ENCODE measurements around the gene CD4. TPM values are rescaled to one million over a fixed set of nuclear protein-coding genes. Genes with fewer than 3 reads are reported as not detected.

The CD4 gene
- total RNA-seq, 4 donors from 2014 or later = 3.5 to 8.1 (median 3.9) TPM

DNA sequence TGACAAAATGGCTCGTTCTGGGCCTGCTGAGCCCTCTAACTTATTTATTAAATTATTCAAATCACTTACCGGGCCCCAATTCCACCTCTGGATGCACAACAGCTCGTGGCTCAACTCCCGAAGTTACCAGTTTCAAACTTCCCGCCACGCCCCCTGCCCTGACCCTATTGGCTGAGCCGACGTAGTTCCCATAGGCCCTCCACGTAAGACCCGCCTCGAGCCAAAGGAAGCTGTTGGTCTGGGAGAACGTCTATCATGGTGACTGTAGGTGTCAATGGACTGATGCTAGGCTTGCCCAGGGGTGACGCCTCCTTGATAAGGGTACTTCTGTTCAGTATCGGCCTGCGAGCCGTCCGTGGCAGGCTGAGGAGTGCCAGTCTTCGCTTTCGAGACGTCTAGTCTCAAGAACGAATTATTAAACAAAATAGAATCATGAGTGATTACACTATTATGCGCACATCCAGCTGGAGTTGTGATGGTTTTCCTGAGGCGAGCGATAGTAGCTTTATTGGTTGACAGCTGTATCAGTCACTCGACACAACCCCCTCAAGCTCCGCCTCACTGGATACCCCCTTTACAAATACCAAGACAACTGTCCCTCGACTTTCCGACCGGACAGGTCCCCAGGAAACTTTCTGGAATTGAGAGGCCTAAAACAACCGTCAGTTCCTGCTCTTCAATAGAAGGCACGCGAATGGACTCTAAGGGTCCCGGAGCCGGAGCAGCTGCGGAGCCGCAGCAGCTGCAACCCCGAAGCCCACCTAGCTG is 62.0 kb downstream of the CD4 start, which contains the start of gene CDCA3:
Gene CDCA3 (minus strand): TSS at position 134 of the 768 bp plus-strand sequence. CDS start 334 bp downstream, outside the sequence.
- no peaks in the 10 kb centered on the region for H3K9me3 ChIP-seq
- peaks cover 10 to 12% of the 10 kb centered on the region in 2 donors for H3K4me1 ChIP-seq
- 0 to 1% methylated on average over 29 to 30 of the region's 37 CpGs for WGBS, 2 donors
- peak within 1 kb of the TSS; percentile 76 to 96 (median 90) for H3K27ac ChIP-seq
- TF ChIP-seq, protein P1, sequence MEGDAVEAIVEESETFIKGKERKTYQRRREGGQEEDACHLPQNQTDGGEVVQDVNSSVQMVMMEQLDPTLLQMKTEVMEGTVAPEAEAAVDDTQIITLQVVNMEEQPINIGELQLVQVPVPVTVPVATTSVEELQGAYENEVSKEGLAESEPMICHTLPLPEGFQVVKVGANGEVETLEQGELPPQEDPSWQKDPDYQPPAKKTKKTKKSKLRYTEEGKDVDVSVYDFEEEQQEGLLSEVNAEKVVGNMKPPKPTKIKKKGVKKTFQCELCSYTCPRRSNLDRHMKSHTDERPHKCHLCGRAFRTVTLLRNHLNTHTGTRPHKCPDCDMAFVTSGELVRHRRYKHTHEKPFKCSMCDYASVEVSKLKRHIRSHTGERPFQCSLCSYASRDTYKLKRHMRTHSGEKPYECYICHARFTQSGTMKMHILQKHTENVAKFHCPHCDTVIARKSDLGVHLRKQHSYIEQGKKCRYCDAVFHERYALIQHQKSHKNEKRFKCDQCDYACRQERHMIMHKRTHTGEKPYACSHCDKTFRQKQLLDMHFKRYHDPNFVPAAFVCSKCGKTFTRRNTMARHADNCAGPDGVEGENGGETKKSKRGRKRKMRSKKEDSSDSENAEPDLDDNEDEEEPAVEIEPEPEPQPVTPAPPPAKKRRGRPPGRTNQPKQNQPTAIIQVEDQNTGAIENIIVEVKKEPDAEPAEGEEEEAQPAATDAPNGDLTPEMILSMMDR (IDR thresholded peaks at IDR 0.05) = no peak
- TF ChIP-seq POLR2A (IDR thresholded peaks at IDR 0.05) = peak in 1 of 2 donors; percentile 86
- no peaks in the 10 kb centered on the region for H3K27me3 ChIP-seq
- peak within 1 kb of the TSS; percentile 9 to 55 (median 24) for H3K4me3 ChIP-seq (replicated peaks in 1 of 3)
- intact Hi-C loops (cut with DNase I) = no loop called here
- H3K36me3 ChIP-seq = peaks cover 8 to 9% of the 10 kb centered on the region in 2 donors
- peak; percentile 97 for DNase-seq

DNA sequence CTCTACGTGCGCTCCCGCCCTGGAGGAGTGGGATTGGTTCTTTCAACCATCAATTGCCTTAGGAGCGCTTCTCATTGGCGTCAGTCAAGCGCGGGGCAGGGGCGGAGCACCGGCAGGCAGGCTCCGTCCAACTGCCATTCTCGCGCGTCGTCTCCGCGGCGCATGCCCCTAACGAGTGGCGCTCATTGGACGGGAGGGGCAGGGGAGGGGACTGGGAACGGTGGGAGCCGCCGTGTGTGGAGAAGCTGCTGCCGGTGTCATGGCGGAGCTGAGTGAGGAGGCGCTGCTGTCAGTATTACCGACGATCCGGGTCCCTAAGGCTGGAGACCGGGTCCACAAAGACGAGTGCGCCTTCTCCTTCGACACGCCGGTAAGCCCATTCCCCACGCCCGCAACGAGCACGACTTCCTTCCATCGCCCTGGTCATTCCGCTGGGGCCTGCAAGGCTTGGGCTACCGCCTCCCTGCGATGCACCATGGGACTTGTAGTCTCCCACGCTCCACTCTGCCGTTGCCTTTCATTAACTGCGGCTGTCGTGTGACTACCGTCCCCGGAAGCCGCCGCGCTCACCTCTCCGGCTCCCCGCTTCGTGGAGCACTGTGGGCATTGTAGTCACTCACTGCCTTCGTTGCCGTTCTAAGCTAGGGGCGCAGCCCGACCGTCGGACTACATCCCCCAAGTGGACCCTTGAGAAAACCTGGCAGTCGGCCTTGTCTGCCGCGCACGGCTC is 62.8 kb downstream of the CD4 start, which contains the start of gene USP5:
Gene USP5 (plus strand): TSS at position 230 of the 730 bp plus-strand sequence. CDS start 30 bp downstream, at position 260.
- intact Hi-C loops (cut with DNase I) = no loop called here
- H3K27me3 ChIP-seq = no peaks in the 10 kb centered on the region
- DNase-seq = peak; percentile 100
- H3K4me1 ChIP-seq = peaks cover 10 to 12% of the 10 kb centered on the region in 2 donors
- peak within 1 kb of the TSS; percentile 9 to 55 (median 45) for H3K4me3 ChIP-seq (replicated peaks in 1 of 3)
- peaks cover 15 to 16% of the 10 kb centered on the region in 2 donors for H3K36me3 ChIP-seq
- peak within 1 kb of the TSS; percentile 76 to 96 (median 90) for H3K27ac ChIP-seq
- WGBS, 2 donors = 0% methylated on average over 11 to 12 of the region's 65 CpGs
- TF ChIP-seq, protein P1 (IDR thresholded peaks at IDR 0.05) = no peak
- peak in 1 of 2 donors; percentile 55 for TF ChIP-seq POLR2A (IDR thresholded peaks at IDR 0.05)
- no peaks in the 10 kb centered on the region for H3K9me3 ChIP-seq

DNA sequence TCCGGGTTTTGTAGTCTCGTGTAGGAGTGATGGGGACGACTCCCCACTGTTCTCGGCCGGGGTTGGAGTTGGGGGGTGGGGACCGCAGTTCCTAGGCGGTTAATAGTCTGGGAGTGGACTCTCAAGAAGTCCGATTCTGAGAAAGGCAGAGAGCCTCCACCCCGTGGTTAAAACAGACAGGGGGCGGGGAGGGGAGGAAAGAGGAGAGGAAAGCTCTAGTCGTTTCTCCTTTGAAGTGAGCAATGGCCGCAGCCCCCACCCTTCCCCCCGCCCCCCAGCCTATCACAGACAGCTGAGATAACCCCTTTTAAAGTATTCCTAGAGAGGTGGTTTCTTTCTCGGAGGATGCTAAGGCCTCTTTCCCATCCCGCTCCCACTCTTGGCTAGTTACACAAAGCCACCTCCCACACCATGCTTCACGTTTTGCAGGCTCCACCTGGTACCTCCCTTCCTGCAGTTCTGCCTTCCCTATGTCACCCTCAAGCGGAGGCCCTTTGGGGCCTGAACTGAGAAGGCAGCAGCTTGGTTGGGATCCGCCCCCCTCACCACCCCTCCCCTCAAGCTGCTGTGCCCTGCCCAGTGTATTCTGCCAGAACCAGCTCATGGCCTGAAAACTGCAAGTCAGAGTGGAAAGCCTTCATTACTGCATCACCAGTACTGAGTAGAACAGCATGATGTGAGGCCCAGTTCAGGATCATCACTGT is 63.5 kb downstream of the CD4 start:
- peak overlapping the region in 1 of 3 donors; percentile 96 for H3K27ac ChIP-seq
- intact Hi-C loops (cut with DNase I) = no loop called here
- peaks cover 21 to 23% of the 10 kb centered on the region in 2 donors for H3K36me3 ChIP-seq
- H3K27me3 ChIP-seq = no peaks in the 10 kb centered on the region
- peaks cover 10 to 12% of the 10 kb centered on the region in 2 donors for H3K4me1 ChIP-seq
- peak in 1 of 2 donors; percentile 33 for DNase-seq
- peak overlapping the region in 2 of 3 donors; percentile 45 to 55 for H3K4me3 ChIP-seq (replicated peaks in 1 of 3)
- 3% methylated on average over 14 to 18 of the region's 18 CpGs for WGBS, 2 donors
- H3K9me3 ChIP-seq = no peaks in the 10 kb centered on the region
- TF ChIP-seq, protein P1 (IDR thresholded peaks at IDR 0.05) = no peak
- TF ChIP-seq POLR2A (IDR thresholded peaks at IDR 0.05) = no peak

DNA sequence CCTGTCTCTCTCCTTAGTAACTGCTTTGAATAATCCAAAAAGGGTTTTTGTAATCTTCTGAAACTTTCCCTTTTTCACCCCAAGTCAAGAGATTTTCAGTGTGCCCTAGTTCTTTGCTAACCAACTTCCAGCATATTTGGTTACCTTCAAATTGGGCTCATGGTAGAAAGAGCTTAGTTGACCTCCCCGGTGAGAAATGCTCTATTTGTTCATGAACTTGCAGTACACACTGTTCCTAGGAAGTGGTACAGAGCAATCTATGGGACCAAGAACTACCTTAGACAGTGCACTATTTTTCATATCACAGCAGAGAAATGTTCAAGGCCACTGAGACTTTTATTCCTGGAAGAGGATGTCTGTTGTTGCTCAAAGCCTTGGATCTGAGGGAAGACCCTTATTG is 64.3 kb downstream of the CD4 start:
- TF ChIP-seq, protein P1 (IDR thresholded peaks at IDR 0.05) = no peak
- TF ChIP-seq POLR2A (IDR thresholded peaks at IDR 0.05) = no peak
- DNase-seq = no peak
- no peaks in the 10 kb centered on the region for H3K27me3 ChIP-seq
- H3K27ac ChIP-seq = no peak overlapping the region
- WGBS, 2 donors = 76 to 79% methylated on average over 1 of the region's 1 CpG
- H3K36me3 ChIP-seq = peaks cover 29 to 31% of the 10 kb centered on the region in 2 donors
- intact Hi-C loops (cut with DNase I) = no loop called here
- no peak overlapping the region for H3K4me3 ChIP-seq (replicated peaks in 1 of 3)
- H3K4me1 ChIP-seq = peaks cover 10 to 12% of the 10 kb centered on the region in 2 donors
- no peaks in the 10 kb centered on the region for H3K9me3 ChIP-seq
